Right lobe of liver (tissue), 6 donors: ENCODE measurements around the gene SRSF3. TPM values are rescaled to one million over a fixed set of nuclear protein-coding genes. Genes with fewer than 3 reads are reported as not detected.

Experiments used
- ATAC-seq, 4 donors: fragments of 200-7000 bp; cut with Tn5 transposase; one replicate each; pipeline ENCODE4 v1.9.1; 2020; ENCODE audit warnings: mild to moderate bottlenecking in 4 of 4, moderate library complexity in 4 of 4
- DNase-seq, 3 donors: peaks; one replicate each; pipeline ENCODE4 v3.0.0-alpha.2; 2020
- H3K27ac ChIP-seq, 3 donors: fragments of 200-600 bp; one replicate each; pipeline ENCODE4 v1.8.0; 2022
- H3K27me3 ChIP-seq, 2 donors: fragments of 200-600 bp; one replicate each; pipeline ENCODE4 v1.8.0; 2022
- H3K36me3 ChIP-seq, 4 donors: fragments of 200-600 bp; sonication (generic) in 1 of 4; one replicate each; pipeline versions ENCODE4 v1.5.1 to v1.8.0; 2017 to 2022; ENCODE audit warnings: control low read depth in 1 of 4
- H3K4me1 ChIP-seq, 4 donors: fragments of 200-600 bp; sonication (generic) in 1 of 4; one replicate each; pipeline versions ENCODE4 v1.5.1 to v1.8.0; 2017 to 2022; ENCODE audit warnings: control low read depth in 1 of 4
- H3K4me3 ChIP-seq, 3 donors: fragments of 200-600 bp; one replicate each; pipeline ENCODE4 v1.8.0; 2022
- H3K9me3 ChIP-seq, 4 donors: fragments of 200-600 bp; sonication (generic) in 1 of 4; one replicate each; pipeline versions ENCODE4 v1.5.1 to v1.8.0; 2017 to 2022; ENCODE audit warnings: control low read depth in 1 of 4
- POLR2A ChIP-seq: fragments of 450-650 bp; IDR thresholded peaks from one replicate; pipeline ENCODE4 v1.6.1; 2017; ENCODE audit warnings: antibody characterized with exemption, mild to moderate bottlenecking
- WGBS: methylation state at CpG from one replicate; pipeline ENCODE4 v1.1.6; 2018; ENCODE audit warnings: low coverage, low lambda C conversion rate; ENCODE audit not compliant: insufficient coverage; ENCODE audit errors: missing lambda C conversion rate; 5-methylcytosine and 5-hydroxymethylcytosine counted together
- intact Hi-C, 2 donors: fragments of 100-400 bp; cut with DNase I; formaldehyde crosslinking; loops; one replicate each; pipeline versions ENCODE4 v1.11.2 to v1.14.1; 2022
- long read RNA-seq: library from polyadenylated mRNA; unstranded; transcript quantifications from one replicate; pipeline ENCODE4 v2.0.0, GENCODE V29; 2019
- total RNA-seq, 6 experiments: library from RNA; depleted of rRNA in 2 of 6; stranded (reverse); fragments of >200 nt in 2 of 6; fragmentation: NEBNext Ultra II Directional in 3 of 6; extraction: Animal tissue kit (Norgen Biotek cat#: 25700) in 3 of 6; gene quantifications; one replicate each; pipeline versions ENCODE4 v1.1.0 to v1.2.4, GENCODE V29; 2016 to 2023
- TF ChIP-seq, protein P1 (sequence below), 4 donors: fragments of 200-600 bp in 3 of 4; fragments of 450-650 bp in 1 of 4; IDR thresholded peaks; one replicate each; pipeline versions ENCODE4 v1.5.1 to v1.8.0; 2016 to 2022; ENCODE audit warnings: antibody characterized with exemption in 4 of 4, mild to moderate bottlenecking in 2 of 4
- donor health status: DM: no; HTN: yes; CAD: no.
- donor health status: DM: no; HTN: no; CAD: no.
- donor health status: DM: no; HTN: no; CAD: no.
- donor health status: DM: no; HTN: yes; CAD: no.
- donor health status: DM: no; HTN: yes; CAD: no.

SRSF3 gene
- total RNA-seq: 100 to 1,000 TPM in 2 of 6 experiments, 10 to 100 TPM in 4; 36.8 to 103 (median 71.4) TPM
- long read RNA-seq, full-length matches to known transcripts: 20 of 24 reads
- long read RNA-seq, partial matches to known transcripts: 4 of 24 reads
- long read RNA-seq, other reads (novel, unspliced or antisense): 0 of 24 reads

DNA sequence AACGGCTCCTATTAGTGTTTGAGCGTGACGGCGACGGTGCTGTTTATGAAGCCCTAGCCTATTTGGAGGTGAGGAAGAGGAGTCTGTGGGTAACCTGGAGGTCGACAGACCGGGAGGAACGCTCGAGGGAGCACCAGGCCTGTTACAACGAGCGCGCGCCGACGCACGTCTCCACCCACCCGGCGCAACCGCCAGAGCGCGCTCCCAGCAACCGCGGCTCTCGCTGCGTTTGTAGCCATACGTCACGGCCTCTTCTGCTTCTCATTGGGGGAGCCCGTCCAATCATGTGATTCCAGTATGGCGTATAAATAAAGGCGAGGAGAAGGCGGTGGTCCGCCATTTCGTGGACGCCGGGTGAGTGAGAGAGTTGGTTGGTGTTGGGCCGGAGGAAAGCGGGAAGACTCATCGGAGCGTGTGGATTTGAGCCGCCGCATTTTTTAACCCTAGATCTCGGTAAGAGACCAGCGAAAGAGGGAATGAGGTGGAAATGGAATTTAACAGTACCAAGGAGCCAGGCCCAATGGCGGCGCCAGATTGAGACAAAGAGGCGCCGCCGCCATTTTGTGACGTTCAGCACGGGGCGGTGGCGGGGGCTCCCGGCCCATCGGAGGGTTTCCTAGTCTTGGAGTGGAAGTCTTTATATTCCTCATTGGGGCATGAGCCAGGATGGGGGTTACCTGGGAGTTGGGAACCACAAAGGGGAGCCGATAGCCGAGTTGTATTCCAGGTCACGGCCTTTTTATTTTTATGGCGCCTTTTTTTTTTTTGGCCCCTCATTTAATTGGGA is at the start of gene SRSF3:
Gene SRSF3, plus strand, starts transcription at position 334 of the 787 bp plus-strand sequence. CDS start 2,401 bp downstream, outside the sequence.
- no peaks in the 10 kb centered on the region for H3K27me3 ChIP-seq
- DNase-seq (peak; percentile 97 to 98 (median 98)), ATAC-seq (peak; percentile 94 to 98 (median 97))
- peak within 1 kb of the TSS; percentile 86 to 98 (median 97) for H3K27ac ChIP-seq
- H3K36me3 ChIP-seq: peaks cover 6 to 27% (median 18%) of the 10 kb centered on the region in 4 donors
- intact Hi-C loops: no loop called here
- peaks cover 0 to 31% (median 12%) of the 10 kb centered on the region in 4 donors for H3K4me1 ChIP-seq
- H3K9me3 ChIP-seq: no peaks in the 10 kb centered on the region
- H3K4me3 ChIP-seq: peak within 1 kb of the TSS; percentile 67 to 84 (median 80)
- whole genome bisulfite sequencing: 0% methylated on average over 33 of the region's 58 CpGs
- TF ChIP-seq, protein P1, sequence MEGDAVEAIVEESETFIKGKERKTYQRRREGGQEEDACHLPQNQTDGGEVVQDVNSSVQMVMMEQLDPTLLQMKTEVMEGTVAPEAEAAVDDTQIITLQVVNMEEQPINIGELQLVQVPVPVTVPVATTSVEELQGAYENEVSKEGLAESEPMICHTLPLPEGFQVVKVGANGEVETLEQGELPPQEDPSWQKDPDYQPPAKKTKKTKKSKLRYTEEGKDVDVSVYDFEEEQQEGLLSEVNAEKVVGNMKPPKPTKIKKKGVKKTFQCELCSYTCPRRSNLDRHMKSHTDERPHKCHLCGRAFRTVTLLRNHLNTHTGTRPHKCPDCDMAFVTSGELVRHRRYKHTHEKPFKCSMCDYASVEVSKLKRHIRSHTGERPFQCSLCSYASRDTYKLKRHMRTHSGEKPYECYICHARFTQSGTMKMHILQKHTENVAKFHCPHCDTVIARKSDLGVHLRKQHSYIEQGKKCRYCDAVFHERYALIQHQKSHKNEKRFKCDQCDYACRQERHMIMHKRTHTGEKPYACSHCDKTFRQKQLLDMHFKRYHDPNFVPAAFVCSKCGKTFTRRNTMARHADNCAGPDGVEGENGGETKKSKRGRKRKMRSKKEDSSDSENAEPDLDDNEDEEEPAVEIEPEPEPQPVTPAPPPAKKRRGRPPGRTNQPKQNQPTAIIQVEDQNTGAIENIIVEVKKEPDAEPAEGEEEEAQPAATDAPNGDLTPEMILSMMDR (IDR thresholded peaks at IDR 0.05): peak; percentile 51 to 65 (median 57)
- TF ChIP-seq POLR2A: peak; percentile 99

DNA sequence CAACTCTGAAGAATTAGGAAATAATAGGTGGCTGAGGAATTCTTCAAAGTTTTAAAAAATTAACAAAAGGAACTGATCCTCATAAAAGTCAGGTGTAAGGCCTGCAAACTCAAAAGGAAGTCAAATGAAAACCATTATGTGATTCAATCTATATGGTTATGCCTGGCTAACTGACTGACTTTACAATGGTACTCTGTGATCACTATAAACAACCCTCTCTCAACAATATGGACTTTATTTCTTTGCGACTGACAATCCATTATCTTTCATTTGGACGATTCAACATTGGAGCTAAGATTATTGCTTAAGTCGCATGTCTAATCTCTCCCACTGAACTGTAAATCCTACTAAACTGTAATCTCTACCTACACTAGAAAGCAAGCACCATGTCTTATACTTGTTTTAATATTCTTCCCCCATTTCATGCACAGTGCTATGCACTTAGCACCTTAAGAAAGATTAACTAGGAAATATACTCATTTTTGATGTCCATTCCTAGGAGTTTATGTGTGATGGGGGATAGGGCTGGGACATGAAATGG is 48.3 kb upstream of the SRSF3 start:
- Histone ChIP-seq H3K27ac (peak overlapping the region; percentile 86 to 99 (median 93)), H3K4me1 (peaks cover 0 to 21% (median 9%) of the 10 kb centered on the region in 4 donors), H3K4me3 (peak overlapping the region; percentile 87 to 100 (median 92)), H3K9me3 (no peaks in the 10 kb centered on the region), H3K36me3 (no peaks in the 10 kb centered on the region), H3K27me3 (no peaks in the 10 kb centered on the region)
- 11% methylated on average over 3 of the region's 3 CpGs for WGBS
- ATAC-seq (no peak), DNase-seq (no peak)
- intact Hi-C loops: no loop called here
- TF ChIP-seq, protein P1 (IDR thresholded peaks at IDR 0.05): no peak
- TF ChIP-seq POLR2A: no peak

DNA sequence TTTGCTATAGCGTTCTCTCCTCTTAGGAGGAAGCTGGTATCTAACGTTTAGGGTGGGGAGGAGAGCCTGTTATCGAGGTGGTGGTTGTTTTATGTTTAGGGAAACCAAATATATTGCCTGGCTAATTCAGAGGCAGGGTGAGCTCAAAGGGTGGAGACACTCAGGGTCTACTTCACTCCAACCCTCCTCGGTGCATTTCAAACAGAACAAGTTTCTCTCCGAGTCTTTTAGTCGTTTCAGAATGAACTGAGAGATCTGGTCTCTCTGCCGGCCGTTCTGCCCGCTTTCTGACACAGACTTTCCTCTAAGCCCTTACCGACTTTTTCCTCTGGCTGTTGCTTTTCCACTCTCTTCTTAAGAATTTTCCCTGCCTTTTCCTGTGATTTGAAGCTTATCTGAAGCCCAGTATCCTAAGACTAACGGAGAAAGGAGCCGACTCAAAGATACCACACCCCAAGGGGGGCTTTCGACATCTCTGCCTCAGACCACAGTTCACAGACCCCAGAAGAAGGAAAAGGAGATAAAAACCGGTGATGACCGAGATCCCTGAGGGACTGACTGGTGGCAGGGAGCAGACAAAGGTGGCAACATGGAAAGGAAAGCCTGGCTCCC is 47.7 kb upstream of the SRSF3 start:
- 0% methylated on average over 15 of the region's 15 CpGs for WGBS
- no peak for DNase-seq
- peak overlapping the region; percentile 86 to 99 (median 93) for H3K27ac ChIP-seq
- H3K36me3 ChIP-seq: no peaks in the 10 kb centered on the region
- no peak for TF ChIP-seq POLR2A
- TF ChIP-seq, protein P1 (IDR thresholded peaks at IDR 0.05): no peak
- peak; percentile 11 to 31 (median 24) for ATAC-seq
- no peaks in the 10 kb centered on the region for H3K27me3 ChIP-seq
- intact Hi-C loops: no loop called here
- peak overlapping the region; percentile 87 to 100 (median 92) for H3K4me3 ChIP-seq
- no peaks in the 10 kb centered on the region for H3K9me3 ChIP-seq
- peaks cover 0 to 21% (median 9%) of the 10 kb centered on the region in 4 donors for H3K4me1 ChIP-seq

DNA sequence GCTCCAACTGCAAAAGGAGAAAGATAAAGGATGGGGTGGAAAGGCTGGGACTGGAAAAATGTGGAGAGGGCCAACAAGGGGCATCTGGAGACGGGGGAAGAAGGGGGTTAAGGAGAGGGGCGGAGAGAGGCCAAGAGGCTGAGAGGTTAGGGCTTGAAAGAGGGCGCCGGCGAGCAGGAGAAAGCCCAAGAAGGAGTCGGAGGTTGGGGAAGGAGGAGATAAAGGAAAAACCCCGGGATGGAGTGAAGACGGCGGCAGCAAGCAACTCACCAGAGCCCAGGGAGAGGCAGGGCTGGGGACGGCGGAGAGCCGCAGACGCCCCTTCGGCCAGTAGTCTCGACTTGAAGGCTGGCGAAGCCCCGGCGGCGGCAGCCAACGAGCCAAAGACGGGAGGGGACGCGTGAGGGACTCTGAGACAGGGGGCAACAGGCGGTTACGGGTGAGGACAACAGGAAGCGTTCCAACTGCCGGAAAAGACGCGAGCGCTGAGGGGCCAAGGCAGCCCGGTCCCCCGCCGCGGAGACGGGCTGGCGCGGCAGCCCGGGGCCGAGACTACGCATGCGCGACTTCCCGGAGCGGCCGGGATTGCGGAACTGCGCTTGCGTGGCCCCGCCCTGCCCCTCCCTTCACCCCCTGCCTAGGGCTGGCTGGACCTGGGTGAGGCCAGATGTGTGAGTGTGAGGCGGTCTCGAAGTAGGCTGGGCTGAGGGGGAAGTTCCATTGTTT is 47.1 kb upstream of the SRSF3 start, which contains the start of gene STK38:
Gene STK38, minus strand, starts transcription at position 560 of the 726 bp plus-strand sequence. CDS start 7,277 bp downstream, outside the sequence.
- no peaks in the 10 kb centered on the region for H3K27me3 ChIP-seq
- peaks cover 0 to 21% (median 9%) of the 10 kb centered on the region in 4 donors for H3K4me1 ChIP-seq
- ATAC-seq (peak; percentile 94 to 97 (median 95)), DNase-seq (peak; percentile 93 to 94 (median 94))
- H3K36me3 ChIP-seq: no peaks in the 10 kb centered on the region
- intact Hi-C loops: no loop called here
- TF ChIP-seq, protein P1 (IDR thresholded peaks at IDR 0.05): no peak
- TF ChIP-seq POLR2A: peak; percentile 96
- H3K27ac ChIP-seq: peak within 1 kb of the TSS; percentile 86 to 99 (median 93)
- H3K4me3 ChIP-seq: peak within 1 kb of the TSS; percentile 87 to 100 (median 92)
- H3K9me3 ChIP-seq: no peaks in the 10 kb centered on the region
- WGBS: 0% methylated on average over 19 of the region's 51 CpGs
